ENCODE data around the gene MACF1. TPM values are rescaled to one million over a fixed set of nuclear protein-coding genes. Genes with fewer than 3 reads are reported as not detected.

The MACF1 gene
- total RNA-seq, 1 donor from 2014 or later, result 694 TPM

DNA sequence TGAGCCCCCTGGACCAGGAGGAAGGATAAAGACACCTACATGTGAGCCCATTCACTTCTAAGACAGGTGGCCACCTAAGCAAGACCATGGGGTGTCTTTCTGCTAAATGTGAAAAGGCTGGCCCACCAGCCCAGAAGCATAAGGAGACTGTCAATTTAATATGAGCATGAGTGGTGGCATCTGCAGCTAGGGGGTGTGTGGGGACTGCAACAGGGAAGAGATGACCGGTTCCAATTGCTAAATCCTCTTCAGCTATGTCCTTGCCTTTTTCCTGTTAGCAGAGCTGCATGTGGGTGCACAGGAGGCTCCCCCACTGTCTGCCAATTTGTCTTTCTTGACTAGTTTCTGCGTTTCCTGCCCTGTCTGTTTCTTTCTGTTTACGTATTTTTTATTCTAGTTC, 264.7 kb downstream of the MACF1 start:
- FAIRE-seq, result no peak
- Histone ChIP-seq H3K4me1 (ENCODE audit: insufficient read depth, low read length) (no peaks in the 10 kb centered on the region), H3K9ac (ENCODE audit: low read length) (no peak overlapping the region), H3K27ac (ENCODE audit: low read depth, low read length) (no peak overlapping the region), H3K4me3 (ENCODE audit: insufficient read depth, low read depth, low read length) (no peak overlapping the region), H3K36me3 (ENCODE audit: insufficient read depth, low read length) (peaks cover 77% of the 10 kb centered on the region), H3K4me2 (ENCODE audit: low read length) (no peak overlapping the region), H2AFZ (ENCODE audit: low read depth, low read length) (no peak overlapping the region), H3K9me3 (ENCODE audit: insufficient read depth, low read depth, low read length) (no peaks in the 10 kb centered on the region), H3K27me3 (ENCODE audit: insufficient read depth, low read length) (no peaks in the 10 kb centered on the region), H4K20me1 (ENCODE audit: insufficient read depth, low read length) (peaks cover 22% of the 10 kb centered on the region), H3K79me2 (ENCODE audit: insufficient read depth, low read length) (peaks cover 3% of the 10 kb centered on the region)
- Mint-ChIP-seq H3K4me1 (ENCODE audit: low read depth, unreplicated experiment) (peaks cover 25% of the 10 kb centered on the region), H3K9me3 (ENCODE audit: unreplicated experiment) (no peaks in the 10 kb centered on the region), H3K36me3 (ENCODE audit: low read depth, unreplicated experiment) (peaks cover 39% of the 10 kb centered on the region), H3K27me3 (ENCODE audit: low read depth, unreplicated experiment) (no peaks in the 10 kb centered on the region), H3K4me3 (ENCODE audit: unreplicated experiment) (no peak overlapping the region), H3K27ac (ENCODE audit: unreplicated experiment) (no peak overlapping the region)
- TF ChIP-seq, protein P1, sequence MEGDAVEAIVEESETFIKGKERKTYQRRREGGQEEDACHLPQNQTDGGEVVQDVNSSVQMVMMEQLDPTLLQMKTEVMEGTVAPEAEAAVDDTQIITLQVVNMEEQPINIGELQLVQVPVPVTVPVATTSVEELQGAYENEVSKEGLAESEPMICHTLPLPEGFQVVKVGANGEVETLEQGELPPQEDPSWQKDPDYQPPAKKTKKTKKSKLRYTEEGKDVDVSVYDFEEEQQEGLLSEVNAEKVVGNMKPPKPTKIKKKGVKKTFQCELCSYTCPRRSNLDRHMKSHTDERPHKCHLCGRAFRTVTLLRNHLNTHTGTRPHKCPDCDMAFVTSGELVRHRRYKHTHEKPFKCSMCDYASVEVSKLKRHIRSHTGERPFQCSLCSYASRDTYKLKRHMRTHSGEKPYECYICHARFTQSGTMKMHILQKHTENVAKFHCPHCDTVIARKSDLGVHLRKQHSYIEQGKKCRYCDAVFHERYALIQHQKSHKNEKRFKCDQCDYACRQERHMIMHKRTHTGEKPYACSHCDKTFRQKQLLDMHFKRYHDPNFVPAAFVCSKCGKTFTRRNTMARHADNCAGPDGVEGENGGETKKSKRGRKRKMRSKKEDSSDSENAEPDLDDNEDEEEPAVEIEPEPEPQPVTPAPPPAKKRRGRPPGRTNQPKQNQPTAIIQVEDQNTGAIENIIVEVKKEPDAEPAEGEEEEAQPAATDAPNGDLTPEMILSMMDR (IDR thresholded peaks at IDR 0.05; ENCODE audit: insufficient read depth, low read depth, low read length), result no peak
- no peak for TF ChIP-seq EZH2 (IDR thresholded peaks at IDR 0.05; ENCODE audit: insufficient read depth, low read length)
- no peak for DNase-seq (ENCODE audit: low read depth)

DNA sequence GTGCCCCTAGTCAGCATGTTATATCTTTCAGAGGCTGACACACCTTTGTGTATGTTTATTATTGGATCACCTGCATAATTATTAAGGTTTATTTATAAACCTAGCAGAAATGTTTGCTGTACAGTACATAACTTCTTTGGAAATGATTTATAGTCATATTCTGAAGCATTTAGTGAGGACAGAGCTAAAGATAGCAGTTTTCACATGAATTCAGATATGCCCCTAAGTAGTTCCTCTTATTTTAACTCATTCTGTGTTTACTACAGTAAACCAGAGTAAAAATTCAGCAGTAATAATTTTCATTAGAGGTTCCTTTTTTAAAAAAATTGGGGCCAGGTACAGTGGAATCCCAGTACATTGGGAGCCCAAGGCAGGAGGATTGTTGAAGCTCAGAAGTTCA, 265.5 kb downstream of the MACF1 start:
- TF ChIP-seq EZH2 (IDR thresholded peaks at IDR 0.05; ENCODE audit: insufficient read depth, low read length), result no peak
- TF ChIP-seq, protein P1 (IDR thresholded peaks at IDR 0.05; ENCODE audit: insufficient read depth, low read depth, low read length), result no peak
- H3K36me3 ChIP-seq (ENCODE audit: insufficient read depth, low read length), result peaks cover 76% of the 10 kb centered on the region
- no peaks in the 10 kb centered on the region for H3K27me3 ChIP-seq (ENCODE audit: insufficient read depth, low read length)
- DNase-seq (ENCODE audit: low read depth) (no peak), FAIRE-seq (no peak)
- no peaks in the 10 kb centered on the region for H3K9me3 ChIP-seq (ENCODE audit: insufficient read depth, low read depth, low read length)
- H3K79me2 ChIP-seq (ENCODE audit: insufficient read depth, low read length), result peaks cover 3% of the 10 kb centered on the region
- Mint-ChIP-seq H3K36me3 (ENCODE audit: low read depth, unreplicated experiment) (peaks cover 43% of the 10 kb centered on the region), H3K4me3 (ENCODE audit: unreplicated experiment) (no peak overlapping the region), H3K4me1 (ENCODE audit: low read depth, unreplicated experiment) (peaks cover 25% of the 10 kb centered on the region), H3K9me3 (ENCODE audit: unreplicated experiment) (no peaks in the 10 kb centered on the region), H3K27ac (ENCODE audit: unreplicated experiment) (no peak overlapping the region), H3K27me3 (ENCODE audit: low read depth, unreplicated experiment) (no peaks in the 10 kb centered on the region)
- peaks cover 22% of the 10 kb centered on the region for H4K20me1 ChIP-seq (ENCODE audit: insufficient read depth, low read length)
- H3K27ac ChIP-seq (ENCODE audit: low read depth, low read length), result no peak overlapping the region
- H2AFZ ChIP-seq (ENCODE audit: low read depth, low read length), result no peak overlapping the region
- H3K4me2 ChIP-seq (ENCODE audit: low read length), result no peak overlapping the region
- no peak overlapping the region for H3K9ac ChIP-seq (ENCODE audit: low read length)
- H3K4me1 ChIP-seq (ENCODE audit: insufficient read depth, low read length), result no peaks in the 10 kb centered on the region
- no peak overlapping the region for H3K4me3 ChIP-seq (ENCODE audit: insufficient read depth, low read depth, low read length)

DNA sequence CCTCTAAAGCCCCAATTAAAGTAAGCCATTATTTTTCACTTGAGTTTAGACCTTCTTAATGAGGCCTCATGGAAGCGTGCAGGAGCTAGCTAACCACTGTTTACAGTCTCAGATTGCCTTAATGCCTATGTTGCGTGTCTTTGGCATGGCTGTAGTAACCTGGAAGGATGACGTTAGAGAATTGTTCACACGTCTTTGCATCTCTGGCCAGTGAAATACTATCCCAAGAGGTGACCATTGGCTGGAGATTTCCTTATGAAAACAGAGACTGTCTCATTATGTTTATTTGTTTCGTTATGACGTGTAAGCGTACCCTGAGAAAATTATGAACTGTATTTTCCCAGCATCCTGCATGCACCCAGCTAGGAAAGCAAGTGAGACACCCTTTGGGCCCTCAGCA, 268.3 kb downstream of the MACF1 start:
- H3K9me3 ChIP-seq (ENCODE audit: insufficient read depth, low read depth, low read length), result no peaks in the 10 kb centered on the region
- DNase-seq (ENCODE audit: low read depth) (no peak), FAIRE-seq (no peak)
- H3K79me2 ChIP-seq (ENCODE audit: insufficient read depth, low read length), result peaks cover 7% of the 10 kb centered on the region
- H3K27ac ChIP-seq (ENCODE audit: low read depth, low read length), result no peak overlapping the region
- TF ChIP-seq, protein P1 (IDR thresholded peaks at IDR 0.05; ENCODE audit: insufficient read depth, low read depth, low read length), result no peak
- no peak for TF ChIP-seq EZH2 (IDR thresholded peaks at IDR 0.05; ENCODE audit: insufficient read depth, low read length)
- H3K4me1 ChIP-seq (ENCODE audit: insufficient read depth, low read length), result no peaks in the 10 kb centered on the region
- peaks cover 54% of the 10 kb centered on the region for H3K36me3 ChIP-seq (ENCODE audit: insufficient read depth, low read length)
- Mint-ChIP-seq H3K4me3 (ENCODE audit: unreplicated experiment) (no peak overlapping the region), H3K27ac (ENCODE audit: unreplicated experiment) (no peak overlapping the region), H3K9me3 (ENCODE audit: unreplicated experiment) (no peaks in the 10 kb centered on the region), H3K27me3 (ENCODE audit: low read depth, unreplicated experiment) (no peaks in the 10 kb centered on the region), H3K4me1 (ENCODE audit: low read depth, unreplicated experiment) (peaks cover 22% of the 10 kb centered on the region), H3K36me3 (ENCODE audit: low read depth, unreplicated experiment) (peaks cover 42% of the 10 kb centered on the region)
- peaks cover 22% of the 10 kb centered on the region for H4K20me1 ChIP-seq (ENCODE audit: insufficient read depth, low read length)
- no peak overlapping the region for H3K4me3 ChIP-seq (ENCODE audit: insufficient read depth, low read depth, low read length)
- H2AFZ ChIP-seq (ENCODE audit: low read depth, low read length), result no peak overlapping the region
- no peaks in the 10 kb centered on the region for H3K27me3 ChIP-seq (ENCODE audit: insufficient read depth, low read length)
- H3K9ac ChIP-seq (ENCODE audit: low read length), result no peak overlapping the region
- no peak overlapping the region for H3K4me2 ChIP-seq (ENCODE audit: low read length)
